Glutamatergic neuron (in vitro differentiated cells): ENCODE results near the gene CDH23. TPM values are rescaled to one million over a fixed set of nuclear protein-coding genes. Genes with fewer than 3 reads are reported as not detected.
A peak's percentile ranks its signal among the peaks of the same experiment; 100 is the strongest.

Source experiments
- DNase-seq: peaks from one replicate; pipeline ENCODE4 v3.0.0; 2022
- H3K27ac Mint-ChIP-seq: one replicate; pipeline ENCODE4 v1.8.0; 2020; ENCODE audit warnings: mild to moderate bottlenecking, mixed read lengths, inconsistent platforms; ENCODE audit not compliant: unreplicated experiment
- H3K27me3 Mint-ChIP-seq: one replicate; pipeline ENCODE4 v1.8.0; 2020; ENCODE audit warnings: mild to moderate bottlenecking, moderate library complexity, mixed read lengths, inconsistent platforms; ENCODE audit not compliant: unreplicated experiment
- H3K36me3 Mint-ChIP-seq: one replicate; pipeline ENCODE4 v1.8.0; 2020; ENCODE audit warnings: mild to moderate bottlenecking, mixed read lengths, inconsistent platforms; ENCODE audit not compliant: unreplicated experiment
- H3K4me1 Mint-ChIP-seq: one replicate; pipeline ENCODE4 v1.8.0; 2020; ENCODE audit warnings: mild to moderate bottlenecking, low read depth, mixed read lengths, inconsistent platforms; ENCODE audit not compliant: unreplicated experiment
- H3K4me3 Mint-ChIP-seq: one replicate; pipeline ENCODE4 v1.8.0; 2020; ENCODE audit warnings: mild to moderate bottlenecking, mixed read lengths, inconsistent platforms; ENCODE audit not compliant: unreplicated experiment
- H3K9me3 Mint-ChIP-seq: one replicate; pipeline ENCODE4 v1.8.0; 2020; ENCODE audit warnings: mild to moderate bottlenecking, moderate library complexity, mixed read lengths, inconsistent platforms; ENCODE audit not compliant: unreplicated experiment
- total RNA-seq: library from RNA; stranded (reverse); fragmentation: NEBNext Ultra II Directional; extraction: Animal tissue kit (Norgen Biotek cat#: 25700); gene quantifications from one replicate; pipeline ENCODE4 v1.2.1, GENCODE V29; 2021; ENCODE audit not compliant: unreplicated experiment
- TF ChIP-seq, protein P1 (sequence below): fragments of 200-600 bp; sonication (generic); IDR thresholded peaks from one replicate; pipeline ENCODE4 v1.5.0; 2021; ENCODE audit not compliant: partially characterized antibody, unreplicated experiment

CDH23 gene
- total RNA-seq, 1 donor from 2014 or later = 2.0 TPM

DNA sequence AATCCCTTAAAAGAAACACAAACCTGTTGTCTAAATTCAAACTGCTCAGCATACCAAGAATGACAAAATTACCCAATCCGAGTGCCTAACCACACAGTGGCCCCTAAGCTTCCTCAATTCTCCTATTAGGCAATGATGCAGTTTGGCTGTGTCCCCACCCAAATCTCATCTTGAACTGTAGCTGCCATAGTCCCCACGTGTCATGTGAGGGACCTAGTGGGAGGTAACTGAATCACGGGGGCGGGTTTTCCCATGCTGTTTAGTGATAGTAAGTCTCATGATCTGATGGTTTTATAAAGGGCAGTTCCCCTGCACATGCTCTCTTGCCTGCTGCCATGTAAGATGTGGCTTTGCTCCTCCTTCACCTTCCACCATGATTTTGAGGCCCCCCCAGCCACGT, 432.5 kb downstream of the CDH23 start:
- Mint-ChIP-seq H3K4me1 (peaks cover 2% of the 10 kb centered on the region), H3K27ac (no peak overlapping the region), H3K4me3 (no peak overlapping the region), H3K27me3 (peaks cover 6% of the 10 kb centered on the region), H3K36me3 (no peaks in the 10 kb centered on the region), H3K9me3 (peaks cover 8% of the 10 kb centered on the region)
- TF ChIP-seq, protein P1, sequence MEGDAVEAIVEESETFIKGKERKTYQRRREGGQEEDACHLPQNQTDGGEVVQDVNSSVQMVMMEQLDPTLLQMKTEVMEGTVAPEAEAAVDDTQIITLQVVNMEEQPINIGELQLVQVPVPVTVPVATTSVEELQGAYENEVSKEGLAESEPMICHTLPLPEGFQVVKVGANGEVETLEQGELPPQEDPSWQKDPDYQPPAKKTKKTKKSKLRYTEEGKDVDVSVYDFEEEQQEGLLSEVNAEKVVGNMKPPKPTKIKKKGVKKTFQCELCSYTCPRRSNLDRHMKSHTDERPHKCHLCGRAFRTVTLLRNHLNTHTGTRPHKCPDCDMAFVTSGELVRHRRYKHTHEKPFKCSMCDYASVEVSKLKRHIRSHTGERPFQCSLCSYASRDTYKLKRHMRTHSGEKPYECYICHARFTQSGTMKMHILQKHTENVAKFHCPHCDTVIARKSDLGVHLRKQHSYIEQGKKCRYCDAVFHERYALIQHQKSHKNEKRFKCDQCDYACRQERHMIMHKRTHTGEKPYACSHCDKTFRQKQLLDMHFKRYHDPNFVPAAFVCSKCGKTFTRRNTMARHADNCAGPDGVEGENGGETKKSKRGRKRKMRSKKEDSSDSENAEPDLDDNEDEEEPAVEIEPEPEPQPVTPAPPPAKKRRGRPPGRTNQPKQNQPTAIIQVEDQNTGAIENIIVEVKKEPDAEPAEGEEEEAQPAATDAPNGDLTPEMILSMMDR = no peak
- no peak for DNase-seq

- Mint-ChIP-seq H3K36me3 (no peaks in the 10 kb centered on the region), H3K27ac (no peak overlapping the region), H3K4me1 (peaks cover 6% of the 10 kb centered on the region), H3K9me3 (peaks cover 8% of the 10 kb centered on the region), H3K27me3 (peaks cover 6% of the 10 kb centered on the region), H3K4me3 (no peak overlapping the region)
- TF ChIP-seq, protein P1 = no peak
- no peak for DNase-seq
These were observed 433.2 kb downstream of the CDH23 start for GRCh38 chr10:71829896-71830295.

DNA sequence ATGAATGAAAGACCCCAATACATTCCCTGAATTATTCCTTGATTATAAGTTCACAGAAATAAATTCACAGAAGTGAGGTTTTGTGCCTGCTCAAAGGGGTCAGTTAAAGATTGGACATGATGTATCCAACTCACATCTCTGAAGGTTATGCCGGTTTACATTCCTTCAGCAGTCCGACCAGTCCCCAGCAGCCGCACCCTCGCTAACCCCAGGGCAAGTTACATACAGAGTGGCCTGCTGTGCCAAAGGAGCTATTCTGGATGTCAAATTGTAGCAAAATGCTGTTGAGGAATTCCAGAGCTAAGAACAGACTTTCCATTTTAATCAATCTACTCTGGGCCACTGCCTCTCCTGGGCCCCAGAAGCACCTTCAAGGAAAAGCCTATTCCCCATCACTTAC, 434.0 kb downstream of the CDH23 start:
- peaks cover 6% of the 10 kb centered on the region for H3K27me3 Mint-ChIP-seq
- DNase-seq = no peak
- H3K27ac Mint-ChIP-seq = no peak overlapping the region
- no peak overlapping the region for H3K4me3 Mint-ChIP-seq
- H3K36me3 Mint-ChIP-seq = no peaks in the 10 kb centered on the region
- H3K4me1 Mint-ChIP-seq = peaks cover 7% of the 10 kb centered on the region
- peaks cover 8% of the 10 kb centered on the region for H3K9me3 Mint-ChIP-seq
- TF ChIP-seq, protein P1 = no peak

- H3K27ac Mint-ChIP-seq = no peak overlapping the region
- TF ChIP-seq, protein P1 = no peak
- H3K9me3 Mint-ChIP-seq = peaks cover 9% of the 10 kb centered on the region
These were observed 435.2 kb downstream of the CDH23 start for GRCh38 chr10:71831646-71832552.

GRCh38 chr10:71832967-71833366, 436.2 kb downstream of the CDH23 start:
- Mint-ChIP-seq H3K4me1 (peaks cover 30% of the 10 kb centered on the region), H3K4me3 (no peak overlapping the region), H3K27ac (peak overlapping the region; percentile 62), H3K36me3 (no peaks in the 10 kb centered on the region), H3K27me3 (peaks cover 11% of the 10 kb centered on the region), H3K9me3 (peaks cover 17% of the 10 kb centered on the region)
- TF ChIP-seq, protein P1 = no peak
- no peak for DNase-seq

More at GRCh38 chr10:71831646-71832552, 435.2 kb downstream of the CDH23 start:
- H3K4me3 Mint-ChIP-seq = no peak overlapping the region
- no peak for DNase-seq
- H3K27me3 Mint-ChIP-seq = peaks cover 11% of the 10 kb centered on the region
- H3K36me3 Mint-ChIP-seq = no peaks in the 10 kb centered on the region
- peaks cover 19% of the 10 kb centered on the region for H3K4me1 Mint-ChIP-seq
